ENCODE measurements around the gene CNOT1.

Gene CNOT1

DNA sequence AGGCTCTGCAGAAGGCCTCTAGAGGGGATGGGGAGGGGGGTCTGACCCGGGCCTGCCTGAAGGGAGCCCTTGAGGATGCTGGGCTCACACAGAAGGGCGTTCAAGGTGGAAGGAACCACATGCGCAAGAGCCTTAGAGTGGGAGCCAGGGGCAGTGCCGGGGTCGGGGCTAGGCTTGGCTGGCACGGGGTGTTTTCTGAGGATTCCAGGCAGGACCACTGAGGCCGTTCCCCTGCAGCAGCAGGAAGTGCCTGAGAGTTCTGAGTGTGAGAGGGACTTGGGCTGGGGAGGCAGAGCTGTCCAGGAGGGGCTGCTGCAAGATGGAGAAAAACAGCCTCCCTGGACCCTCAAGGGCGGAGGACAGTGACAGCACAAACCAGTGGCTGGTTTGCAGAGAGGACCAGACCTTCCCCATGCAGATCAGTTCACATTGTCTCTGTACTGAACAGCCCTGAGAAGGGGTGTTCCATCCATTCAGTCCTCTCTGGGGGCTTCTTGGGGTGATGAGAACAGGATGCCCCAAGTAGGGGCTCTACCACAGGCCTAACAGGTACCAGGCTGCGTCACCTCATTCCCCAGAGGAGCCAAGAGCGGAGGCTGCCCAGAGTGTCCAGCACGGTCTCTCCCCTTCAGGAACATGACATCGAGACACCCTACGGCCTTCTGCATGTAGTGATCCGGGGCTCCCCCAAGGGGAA, 126.3 kb downstream of the CNOT1 start:
- peaks cover 4% of the 10 kb centered on the region for H3K4me1 Mint-ChIP-seq (ENCODE audit: low read depth)
- no peak overlapping the region for H3K4me3 Mint-ChIP-seq
- H3K36me3 Mint-ChIP-seq (ENCODE audit: low read depth) = no peaks in the 10 kb centered on the region
- no peak for DNase-seq (ENCODE audit: low spot score)
- no peaks in the 10 kb centered on the region for H3K9me3 Mint-ChIP-seq
- peaks cover 2% of the 10 kb centered on the region for H3K27me3 Mint-ChIP-seq (ENCODE audit: low read depth)
- no peak overlapping the region for H3K27ac Mint-ChIP-seq

DNA sequence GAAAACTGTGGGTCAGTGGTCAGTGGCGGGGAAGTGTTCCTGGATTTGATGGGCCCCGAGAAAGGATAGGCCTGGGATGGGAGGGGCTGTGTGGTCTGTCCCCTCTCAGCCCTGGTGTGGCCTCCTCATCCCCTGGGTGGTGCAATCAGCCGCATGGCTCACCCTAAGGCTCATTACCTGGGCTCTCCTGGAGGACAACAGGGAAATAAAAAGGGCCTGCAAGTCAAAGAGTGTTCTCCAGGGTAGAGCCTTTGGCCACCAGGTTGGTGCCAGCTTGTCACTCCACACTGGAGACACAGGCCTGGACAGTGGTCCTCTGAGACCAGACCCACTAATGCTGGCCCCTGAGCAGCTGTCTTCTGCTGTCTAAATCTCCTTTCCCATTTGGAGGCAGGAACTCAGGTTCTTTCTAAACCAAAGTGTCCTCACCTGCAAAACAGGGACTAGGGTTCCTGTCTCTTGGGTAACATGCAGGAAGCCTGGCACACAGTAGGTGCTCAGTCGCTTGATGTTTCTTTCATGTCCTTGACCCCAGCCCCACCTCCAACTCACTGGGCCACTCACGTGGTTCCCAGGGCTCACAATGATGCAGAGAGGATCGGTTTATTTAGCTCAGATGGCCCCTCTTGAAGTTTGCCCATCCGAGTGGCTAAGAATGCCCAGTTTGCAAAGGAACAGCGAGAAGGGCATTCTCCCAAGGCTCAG, 127.3 kb downstream of the CNOT1 start:
- Mint-ChIP-seq H3K36me3 (ENCODE audit: low read depth) (no peaks in the 10 kb centered on the region), H3K4me1 (ENCODE audit: low read depth) (peaks cover 4% of the 10 kb centered on the region), H3K27me3 (ENCODE audit: low read depth) (peaks cover 2% of the 10 kb centered on the region), H3K4me3 (no peak overlapping the region), H3K27ac (no peak overlapping the region), H3K9me3 (no peaks in the 10 kb centered on the region)
- DNase-seq (ENCODE audit: low spot score) = no peak

DNA sequence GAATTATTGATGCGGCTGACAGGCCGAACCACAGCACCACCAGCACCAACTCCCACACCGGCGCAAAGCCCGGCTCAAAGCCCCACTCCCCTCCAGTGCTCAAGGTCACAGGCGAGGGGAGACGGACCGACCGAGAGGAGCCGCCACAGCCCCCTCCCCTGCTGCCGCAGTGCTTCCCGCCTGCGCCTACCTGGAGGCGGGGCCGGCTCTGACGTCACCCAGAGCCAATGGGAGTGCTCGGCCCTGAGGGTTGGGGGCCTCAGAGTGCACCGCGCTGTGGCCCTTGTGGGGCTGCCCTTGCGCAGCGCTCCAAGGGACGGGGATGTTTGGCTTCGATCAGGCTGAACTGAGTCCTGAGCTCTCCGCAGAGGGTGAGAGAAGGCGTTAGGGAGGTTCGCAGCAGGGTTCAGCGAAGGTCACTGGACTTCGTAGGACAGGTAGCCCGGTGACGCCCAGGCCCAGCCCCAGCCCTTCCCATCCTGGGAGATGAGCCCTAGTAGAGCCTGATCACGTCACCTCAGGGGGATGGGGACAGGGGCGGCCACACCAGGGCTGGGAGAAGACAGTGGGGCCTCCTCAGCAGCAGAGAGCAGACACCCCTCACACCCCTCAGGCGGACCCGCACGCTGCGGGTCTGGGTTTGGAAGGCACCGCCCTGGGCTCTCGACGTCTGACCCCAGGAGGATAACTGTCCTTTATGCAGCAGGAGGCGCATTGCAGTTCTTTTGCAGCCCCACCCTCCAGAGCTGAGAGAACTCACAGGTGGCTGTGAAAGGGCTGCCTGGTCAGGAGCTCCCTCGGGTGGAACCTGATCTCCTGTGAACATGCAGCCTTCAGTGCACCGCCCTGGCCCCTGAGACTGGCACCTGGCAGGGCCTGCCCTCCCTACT, 128.1 kb downstream of the CNOT1 start:
- peak; percentile 53 for DNase-seq (ENCODE audit: low spot score)
- peak overlapping the region; percentile 74 for H3K4me3 Mint-ChIP-seq
- H3K4me1 Mint-ChIP-seq (ENCODE audit: low read depth) = peaks cover 4% of the 10 kb centered on the region
- no peaks in the 10 kb centered on the region for H3K9me3 Mint-ChIP-seq
- H3K27me3 Mint-ChIP-seq (ENCODE audit: low read depth) = peaks cover 2% of the 10 kb centered on the region
- no peaks in the 10 kb centered on the region for H3K36me3 Mint-ChIP-seq (ENCODE audit: low read depth)
- no peak overlapping the region for H3K27ac Mint-ChIP-seq

DNA sequence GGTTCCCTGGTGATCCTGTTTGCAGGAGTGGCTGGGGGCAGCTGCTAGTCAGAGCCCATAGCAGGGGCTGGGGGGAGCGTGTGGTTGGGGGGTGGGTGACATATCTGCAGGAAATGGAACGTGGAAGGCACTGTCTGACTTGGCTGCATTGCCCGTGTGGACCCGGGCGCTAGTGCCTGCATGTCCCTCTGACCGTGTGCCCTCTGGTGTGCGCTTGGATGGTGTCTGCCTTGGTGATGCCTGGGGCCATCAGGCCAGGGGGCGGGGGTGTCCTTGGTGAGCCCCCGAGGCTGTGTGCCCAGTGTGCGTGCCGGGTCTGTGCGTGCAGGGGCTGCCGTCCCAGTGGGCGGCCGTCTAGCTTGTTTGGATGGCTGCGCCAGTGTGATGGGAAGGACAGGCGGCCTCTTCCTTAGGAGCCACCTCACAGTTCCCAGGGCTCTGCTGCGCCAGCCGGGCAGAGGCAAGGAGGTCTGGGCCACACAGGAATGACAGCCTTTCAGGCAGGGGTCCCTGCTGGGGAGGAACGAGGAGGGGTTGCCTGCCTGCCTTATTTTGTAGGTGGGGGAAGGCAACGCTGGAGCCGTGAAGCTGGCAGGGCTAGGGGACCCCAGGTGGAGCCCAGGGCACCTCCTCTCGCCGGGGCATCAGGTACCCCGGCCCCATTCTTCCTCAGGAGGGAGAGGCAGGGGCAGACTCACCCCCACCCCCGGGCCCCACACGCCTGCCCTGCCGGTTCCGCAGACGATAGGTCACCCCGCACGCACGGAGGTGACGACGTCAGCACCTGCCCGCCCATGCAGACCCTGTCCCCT, 129.0 kb downstream of the CNOT1 start:
- H3K4me1 Mint-ChIP-seq (ENCODE audit: low read depth) = peaks cover 4% of the 10 kb centered on the region
- no peak for DNase-seq (ENCODE audit: low spot score)
- no peaks in the 10 kb centered on the region for H3K36me3 Mint-ChIP-seq (ENCODE audit: low read depth)
- H3K27me3 Mint-ChIP-seq (ENCODE audit: low read depth) = peaks cover 2% of the 10 kb centered on the region
- no peak overlapping the region for H3K27ac Mint-ChIP-seq
- peak overlapping the region; percentile 74 for H3K4me3 Mint-ChIP-seq
- no peaks in the 10 kb centered on the region for H3K9me3 Mint-ChIP-seq

DNA sequence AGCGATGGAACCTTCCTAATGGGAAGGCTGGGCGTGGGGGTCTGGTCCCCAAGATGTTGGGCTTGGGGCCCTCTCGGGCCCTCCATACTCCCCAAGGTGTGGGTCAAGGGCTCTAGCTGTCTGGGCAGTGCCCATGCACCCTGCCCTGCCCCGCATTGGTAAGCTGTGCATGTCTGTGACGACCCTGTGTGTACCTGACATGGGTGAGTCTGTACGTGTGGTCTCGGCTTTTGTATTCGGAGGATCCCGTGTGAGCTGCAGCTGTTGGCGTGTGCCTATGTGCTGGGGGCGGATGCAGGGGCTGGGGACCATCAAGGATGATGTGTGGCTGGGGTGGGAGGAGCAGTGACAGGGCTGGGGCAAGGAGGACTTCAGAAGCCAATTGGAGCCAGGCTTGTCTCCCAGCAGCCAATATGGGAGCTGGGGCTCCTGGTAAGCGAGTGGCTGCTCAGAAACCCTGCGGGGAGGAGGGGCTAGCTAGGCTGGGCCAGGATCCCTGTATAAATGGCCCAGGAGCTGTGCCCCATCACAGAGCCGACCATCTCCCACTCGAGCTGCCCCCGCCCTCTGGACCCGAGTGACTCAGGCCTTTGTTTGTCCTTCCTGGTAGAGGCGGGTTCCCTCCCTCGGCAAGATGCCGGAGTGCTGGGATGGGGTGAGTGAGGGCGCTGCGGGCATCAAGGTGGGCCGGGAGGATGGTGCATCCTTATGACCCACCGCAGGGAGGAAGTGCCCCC, 129.8 kb downstream of the CNOT1 start, which contains the start of gene NDRG4:
TSS of gene NDRG4 (plus strand) at position 529 of the 737 bp plus-strand sequence. CDS start at position 635, 106 bp downstream.
- Mint-ChIP-seq H3K9me3 (no peaks in the 10 kb centered on the region), H3K36me3 (ENCODE audit: low read depth) (no peaks in the 10 kb centered on the region), H3K27ac (no peak within 1 kb of the TSS), H3K4me3 (peak within 1 kb of the TSS; percentile 74), H3K4me1 (ENCODE audit: low read depth) (peaks cover 9% of the 10 kb centered on the region), H3K27me3 (ENCODE audit: low read depth) (peaks cover 2% of the 10 kb centered on the region)
- peak; percentile 26 for DNase-seq (ENCODE audit: low spot score)

DNA sequence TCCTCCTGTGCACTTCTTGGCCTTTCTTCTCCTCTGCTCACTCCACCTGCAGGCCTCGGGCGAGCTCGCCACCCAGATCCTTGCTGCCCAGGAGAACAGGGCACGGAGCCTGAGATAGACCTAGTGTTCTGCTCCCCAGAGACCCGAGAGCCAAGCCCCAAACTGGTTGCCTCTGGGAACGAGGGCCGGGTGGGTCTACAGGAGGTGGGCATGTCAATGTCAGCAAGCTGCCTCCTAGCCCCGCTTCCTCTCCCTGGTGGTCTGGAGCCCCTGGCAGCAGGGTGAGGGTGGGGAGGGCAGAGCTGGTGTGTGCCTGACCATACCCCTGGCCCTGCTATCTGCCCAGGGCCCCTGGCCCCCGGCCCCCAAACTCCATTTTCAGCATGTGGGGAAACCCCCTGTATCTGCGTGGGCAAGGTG, 130.5 kb downstream of the CNOT1 start:
- DNase-seq (ENCODE audit: low spot score) = no peak
- no peaks in the 10 kb centered on the region for H3K36me3 Mint-ChIP-seq (ENCODE audit: low read depth)
- H3K27ac Mint-ChIP-seq = no peak overlapping the region
- no peak overlapping the region for H3K4me3 Mint-ChIP-seq
- peaks cover 9% of the 10 kb centered on the region for H3K4me1 Mint-ChIP-seq (ENCODE audit: low read depth)
- no peaks in the 10 kb centered on the region for H3K9me3 Mint-ChIP-seq
- H3K27me3 Mint-ChIP-seq (ENCODE audit: low read depth) = peaks cover 2% of the 10 kb centered on the region

DNA sequence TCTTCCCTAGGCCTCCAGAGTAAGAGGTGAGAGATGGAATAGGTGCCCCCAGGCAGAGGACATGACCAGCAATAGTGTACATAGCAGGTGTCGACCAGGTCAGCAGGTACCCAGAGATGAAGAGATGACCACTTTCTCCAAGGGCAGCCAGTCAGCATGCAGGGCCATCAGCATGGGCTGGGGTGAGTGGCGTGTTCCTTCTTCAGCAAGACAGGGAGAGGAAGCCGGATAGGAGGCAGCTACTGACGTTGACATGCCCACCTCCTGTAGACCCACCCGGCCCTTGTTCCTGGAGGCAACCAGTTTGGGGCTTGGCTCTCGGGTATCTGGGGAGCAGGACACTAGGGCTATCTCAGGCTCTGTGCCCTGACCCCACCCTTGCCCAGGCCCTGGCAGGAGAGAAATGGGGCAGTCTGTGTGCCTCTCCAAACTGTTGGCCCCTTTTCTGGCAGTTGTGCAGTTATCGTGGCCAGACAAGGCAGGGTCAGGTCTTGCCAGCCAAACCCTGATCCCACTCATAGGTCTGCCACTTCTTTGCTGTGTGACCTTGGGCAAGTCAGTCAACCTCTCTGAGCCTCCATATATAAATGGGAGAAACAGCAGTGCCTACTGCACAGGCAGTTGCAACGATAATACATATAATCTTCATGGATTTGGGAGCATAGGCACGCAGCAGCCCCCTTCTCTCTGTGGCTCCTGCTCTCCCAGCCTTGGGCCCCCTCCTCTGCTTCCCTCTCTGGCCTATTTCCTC, 131.1 kb downstream of the CNOT1 start:
- Mint-ChIP-seq H3K27me3 (ENCODE audit: low read depth) (peaks cover 2% of the 10 kb centered on the region), H3K27ac (no peak overlapping the region), H3K4me1 (ENCODE audit: low read depth) (peaks cover 9% of the 10 kb centered on the region), H3K36me3 (ENCODE audit: low read depth) (no peaks in the 10 kb centered on the region), H3K4me3 (no peak overlapping the region), H3K9me3 (no peaks in the 10 kb centered on the region)
- DNase-seq (ENCODE audit: low spot score) = no peak

DNA sequence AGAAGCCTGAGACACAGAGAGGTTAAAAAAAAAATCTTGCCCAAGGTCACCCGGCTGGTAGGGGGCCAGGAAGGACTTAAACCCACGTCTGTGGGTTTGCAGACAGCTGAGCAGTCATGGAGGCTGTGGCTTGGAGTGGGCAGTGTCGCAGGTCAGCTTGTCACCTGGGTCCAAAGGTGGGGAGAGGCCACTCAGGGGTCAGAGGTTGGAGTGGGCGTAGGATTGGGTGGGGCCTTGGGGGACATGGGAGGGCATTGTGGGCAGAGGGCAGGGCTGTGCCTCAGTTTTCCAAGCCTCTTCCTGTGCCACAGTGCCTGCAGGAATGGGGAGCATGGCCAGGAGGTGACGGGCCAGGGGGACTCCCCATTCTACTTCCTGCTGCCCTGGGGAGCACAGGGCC, 131.7 kb downstream of the CNOT1 start:
- no peak overlapping the region for H3K27ac Mint-ChIP-seq
- no peak for DNase-seq (ENCODE audit: low spot score)
- peaks cover 9% of the 10 kb centered on the region for H3K4me1 Mint-ChIP-seq (ENCODE audit: low read depth)
- no peaks in the 10 kb centered on the region for H3K9me3 Mint-ChIP-seq
- peaks cover 2% of the 10 kb centered on the region for H3K27me3 Mint-ChIP-seq (ENCODE audit: low read depth)
- no peak overlapping the region for H3K4me3 Mint-ChIP-seq
- H3K36me3 Mint-ChIP-seq (ENCODE audit: low read depth) = no peaks in the 10 kb centered on the region

DNA sequence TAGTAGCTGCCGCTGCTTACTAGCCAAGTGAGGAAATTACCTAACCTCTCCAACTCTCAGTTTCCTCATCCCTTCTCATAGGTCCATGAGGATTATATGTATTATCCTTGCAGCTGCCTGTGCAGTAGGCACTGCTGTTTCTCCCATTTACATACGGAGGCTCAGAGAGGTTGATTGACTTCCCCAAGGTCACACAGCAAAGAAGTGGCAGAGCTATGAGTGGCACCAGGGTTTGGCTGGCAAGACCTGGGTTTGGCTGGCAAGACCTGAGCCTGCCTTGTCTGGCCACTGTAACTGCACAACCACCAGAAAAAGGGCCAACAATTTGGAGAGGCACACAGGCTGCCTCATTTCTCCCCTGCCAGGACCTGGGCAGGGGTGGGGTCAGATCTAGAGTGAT, 132.2 kb downstream of the CNOT1 start:
- Mint-ChIP-seq H3K36me3 (ENCODE audit: low read depth) (no peaks in the 10 kb centered on the region), H3K4me1 (ENCODE audit: low read depth) (peaks cover 9% of the 10 kb centered on the region), H3K27ac (no peak overlapping the region), H3K4me3 (no peak overlapping the region), H3K9me3 (no peaks in the 10 kb centered on the region), H3K27me3 (ENCODE audit: low read depth) (peaks cover 2% of the 10 kb centered on the region)
- DNase-seq (ENCODE audit: low spot score) = no peak

DNA sequence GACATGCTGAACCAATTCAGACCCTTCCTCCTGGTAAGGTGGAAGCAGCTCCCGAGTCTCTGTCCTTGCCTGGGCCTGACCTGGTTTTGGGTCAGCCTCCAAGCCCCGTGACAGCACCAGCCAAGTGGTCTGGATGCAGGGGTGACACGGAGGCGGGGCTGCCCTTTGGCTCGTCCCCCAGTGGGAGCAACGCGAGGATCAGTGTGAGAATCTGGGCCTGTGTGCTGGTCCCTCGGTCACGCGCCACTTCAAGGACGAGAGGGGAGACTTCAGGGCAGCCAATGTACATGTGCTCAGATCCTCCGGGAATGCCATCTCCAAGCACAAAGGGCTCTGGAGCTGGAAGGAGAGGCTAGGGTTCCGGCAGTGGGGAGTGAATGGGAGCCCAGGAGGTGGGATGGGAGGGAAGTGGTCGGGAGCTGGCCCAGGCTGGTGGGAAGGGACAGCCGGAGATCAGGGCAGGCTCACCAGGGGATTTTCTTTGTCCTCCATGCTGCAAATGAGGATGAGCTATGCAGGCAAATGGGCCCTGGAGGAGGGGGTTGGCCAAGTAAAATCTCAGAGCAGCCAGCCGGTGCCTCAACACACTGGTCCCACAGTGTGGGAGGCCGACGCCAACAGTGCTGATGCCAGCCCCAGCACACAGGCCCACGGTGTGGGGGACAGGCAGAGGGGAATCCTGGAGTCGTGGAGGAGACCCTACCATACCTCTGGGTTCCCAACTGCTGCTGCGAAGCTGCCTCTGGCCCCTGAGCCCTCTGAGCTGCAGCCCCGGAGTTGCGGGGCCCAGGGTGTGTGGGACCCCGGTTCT, 133.9 kb downstream of the CNOT1 start:
- DNase-seq (ENCODE audit: low spot score) = no peak
- Mint-ChIP-seq H3K9me3 (no peaks in the 10 kb centered on the region), H3K27ac (peak overlapping the region; percentile 67), H3K4me3 (peak overlapping the region; percentile 12), H3K27me3 (ENCODE audit: low read depth) (peaks cover 2% of the 10 kb centered on the region), H3K36me3 (ENCODE audit: low read depth) (no peaks in the 10 kb centered on the region), H3K4me1 (ENCODE audit: low read depth) (peaks cover 5% of the 10 kb centered on the region)

DNA sequence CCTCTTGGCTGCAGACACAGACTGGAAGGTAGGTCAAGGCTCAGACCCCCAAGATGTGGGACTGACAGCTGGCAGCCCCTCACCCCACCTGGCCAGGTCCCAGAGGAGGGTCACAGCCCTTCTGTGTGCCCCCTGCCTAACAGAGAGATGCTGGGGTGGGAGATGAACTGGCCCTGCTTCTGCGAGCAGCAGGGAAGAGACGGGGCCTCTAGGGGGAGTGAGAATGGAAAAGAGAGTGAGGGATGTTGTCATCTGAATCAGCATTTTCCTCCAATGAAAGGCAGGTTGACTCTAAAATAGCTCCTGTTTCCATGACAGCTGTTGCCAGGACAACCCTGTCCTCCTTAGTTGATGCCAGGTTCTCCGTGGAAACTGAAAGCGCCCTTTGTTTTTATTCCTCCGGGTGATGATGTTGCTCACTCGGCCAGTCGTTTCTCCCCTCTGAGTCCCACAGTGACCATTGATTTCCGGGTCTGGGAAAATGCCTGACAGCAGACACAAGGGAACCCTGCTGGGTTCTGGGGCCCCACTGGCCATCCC, 134.6 kb downstream of the CNOT1 start:
- Mint-ChIP-seq H3K36me3 (ENCODE audit: low read depth) (no peaks in the 10 kb centered on the region), H3K27me3 (ENCODE audit: low read depth) (peaks cover 2% of the 10 kb centered on the region), H3K4me3 (peak overlapping the region; percentile 12), H3K27ac (peak overlapping the region; percentile 67), H3K9me3 (no peaks in the 10 kb centered on the region), H3K4me1 (ENCODE audit: low read depth) (peaks cover 5% of the 10 kb centered on the region)
- DNase-seq (ENCODE audit: low spot score) = peak; percentile 75
